ENCODE results near the gene RAP1A. TPM values are rescaled to one million over a fixed set of nuclear protein-coding genes. Genes with fewer than 3 reads are reported as not detected.

The RAP1A gene
- total RNA-seq, 1 experiment from 2014 or later = 25.4 TPM

- ChIA-PET CTCF (interaction anchor here (0.7 to 3.7 kb wide), 6 partner anchors 13 to 270 kb away, joined by 3 to 29 read pairs (median 3); partner anchors contain the start of gene INKA2), POLR2A (no interaction called here)
- H3K9me3 Mint-ChIP-seq = no peaks in the 10 kb centered on the region
- ATAC-seq = no peak
- H3K36me3 Mint-ChIP-seq = no peaks in the 10 kb centered on the region
- TF ChIP-seq ERG (CRISPR knock-in tag; IDR thresholded peaks at IDR 0.05) (no peak), RELA (CRISPR knock-in tag; IDR thresholded peaks at IDR 0.05; ENCODE audit: borderline replicate concordance) (no peak), PRDM15 (CRISPR knock-in tag; IDR thresholded peaks at IDR 0.05) (no peak), FOXK1 (CRISPR knock-in tag; IDR thresholded peaks at IDR 0.05) (no peak), GTF2I (CRISPR knock-in tag; conservative IDR thresholded peaks at IDR 0.05) (no peak), NR2C2 (CRISPR knock-in tag; IDR thresholded peaks at IDR 0.05) (no peak), JUN (CRISPR knock-in tag; IDR thresholded peaks at IDR 0.05) (no peak), TEAD1 (CRISPR knock-in tag; IDR thresholded peaks at IDR 0.05) (no peak), ZNF281 (CRISPR knock-in tag; IDR thresholded peaks at IDR 0.05) (no peak), USF1 (CRISPR knock-in tag; IDR thresholded peaks at IDR 0.05) (no peak), ZNF232 (CRISPR knock-in tag; IDR thresholded peaks at IDR 0.05) (no peak), RORB (CRISPR knock-in tag; IDR thresholded peaks at IDR 0.05) (no peak), ATF6 (CRISPR knock-in tag; IDR thresholded peaks at IDR 0.05) (no peak), ZSCAN18 (CRISPR knock-in tag; IDR thresholded peaks at IDR 0.05) (no peak), ZNF396 (CRISPR knock-in tag; IDR thresholded peaks at IDR 0.05; ENCODE audit: borderline replicate concordance) (no peak), CBFB (CRISPR knock-in tag; IDR thresholded peaks at IDR 0.05; ENCODE audit: low read depth) (no peak), ZNF423 (CRISPR knock-in tag; IDR thresholded peaks at IDR 0.05) (no peak), TEAD4 (CRISPR knock-in tag; IDR thresholded peaks at IDR 0.05) (no peak), NR1H2 (CRISPR knock-in tag; IDR thresholded peaks at IDR 0.05) (no peak)
- DNase-seq (ENCODE audit: low spot score) = no peak
- H3K4me3 Mint-ChIP-seq = no peak overlapping the region
- peaks cover 7% of the 10 kb centered on the region for H3K27me3 Mint-ChIP-seq (ENCODE audit: low read depth)
- H3K27ac Mint-ChIP-seq = no peak overlapping the region
- H3K4me1 Mint-ChIP-seq = peaks cover 38% of the 10 kb centered on the region
Measured at GRCh38 chr1:111751906-111752575, 132.5 kb downstream of the RAP1A start.
